Gastrocnemius medialis (tissue), 4 donors: ENCODE data around the gene USP6NL. TPM values are rescaled to one million over a fixed set of nuclear protein-coding genes. Genes with fewer than 3 reads are reported as not detected.

ENCODE experiments used
- ATAC-seq, 2 donors: fragments of 150-250 bp; one replicate each; pipeline ENCODE4 v1.9.1; 2016
- DNase-seq, 2 donors: peaks; one replicate each; pipeline ENCODE4 v3.0.0-alpha.2; 2019
- H3K27ac ChIP-seq, 4 donors: fragments of 200-600 bp; sonication (generic); 1 replicate in 1 of 4; 2 replicates in 3 of 4; pipeline ENCODE4 v1.5.1; 2016 to 2018; ENCODE audit warnings: mild to moderate bottlenecking in 2 of 4, moderate library complexity in 1 of 4
- H3K27me3 ChIP-seq, 3 donors: fragments of 200-600 bp; sonication (generic) in 2 of 3; 1 replicate in 1 of 3; 2 replicates in 2 of 3; pipeline versions ENCODE4 v1.5.1 to v1.6.0; 2016 to 2019; ENCODE audit warnings: mild to moderate bottlenecking in 1 of 3, moderate library complexity in 1 of 3
- H3K36me3 ChIP-seq, 2 donors: fragments of 200-600 bp; sonication (generic) in 1 of 2; one replicate each; pipeline ENCODE4 v1.5.1; 2017 to 2018
- H3K4me1 ChIP-seq, 2 donors: fragments of 200-600 bp; sonication (generic) in 1 of 2; one replicate each; pipeline ENCODE4 v1.5.1; 2016 to 2017; ENCODE audit warnings: mild to moderate bottlenecking in 2 of 2
- H3K4me3 ChIP-seq, 4 donors: fragments of 200-600 bp; sonication (generic) in 3 of 4; 1 replicate in 1 of 4; 2 replicates in 3 of 4; pipeline ENCODE4 v1.5.1; 2016 to 2019; ENCODE audit warnings: mild to moderate bottlenecking in 2 of 4
- H3K9me3 ChIP-seq, 3 donors: fragments of 200-600 bp; sonication (generic) in 2 of 3; 1 replicate in 1 of 3; 2 replicates in 2 of 3; pipeline ENCODE4 v1.5.1; 2016 to 2019
- CTCF ChIP-seq, 5 experiments: fragments of 450-650 bp in 3 of 5; fragments of 200-600 bp in 2 of 5; sonication (generic) in 2 of 5; IDR thresholded peaks in 4 of 5; conservative IDR thresholded peaks in 1 of 5; 1 replicate in 4 of 5; 2 replicates in 1 of 5; pipeline ENCODE4 v1.5.1; 2016 to 2019; ENCODE audit warnings: antibody characterized with exemption in 5 of 5, mild to moderate bottlenecking in 3 of 5, moderate library complexity in 3 of 5
- POLR2A ChIP-seq, 2 donors: fragments of 450-650 bp; IDR thresholded peaks; one replicate each; pipeline ENCODE4 v1.6.1; 2017; ENCODE audit warnings: antibody characterized with exemption in 2 of 2, mild to moderate bottlenecking in 2 of 2, moderate library complexity in 2 of 2
- in situ Hi-C, 4 donors: fragments of 200-750 bp; cut with MboI; loops; one replicate each; pipeline versions ENCODE4 v1.15.0 to v1.8.0; 2017; ENCODE audit warnings: low sequenced_read_pairs in 4 of 4
- intact Hi-C: fragments of 100-400 bp; cut with DNase I; formaldehyde crosslinking; loops from one replicate; pipeline ENCODE4 v1.15.1; 2023; ENCODE audit warnings: low total_unique reads
- total RNA-seq, 4 donors: library from RNA; depleted of rRNA; stranded (reverse); fragments of >200 nt; gene quantifications; one replicate each; pipeline versions ENCODE4 v1.1.0 to v1.2.3, GENCODE V29; 2016

The USP6NL gene
- total RNA-seq, 4 donors from 2014 or later, result 5.6 to 6.2 (median 5.9) TPM

GRCh38 chr10:11414314-11415038 is 197.0 kb downstream of the USP6NL start:
- in situ Hi-C loops, result no loop called here
- intact Hi-C loops, result no loop called here
- Histone ChIP-seq H3K4me3 (no peak overlapping the region), H3K4me1 (no peaks in the 10 kb centered on the region), H3K27me3 (peaks cover 0 to 2% (median 0%) of the 10 kb centered on the region in 3 donors), H3K36me3 (no peaks in the 10 kb centered on the region), H3K27ac (no peak overlapping the region), H3K9me3 (no peaks in the 10 kb centered on the region)
- ATAC-seq, result no peak
- no peak for TF ChIP-seq CTCF (IDR thresholded peaks at IDR 0.05 in 4 of 5, conservative IDR thresholded peaks at IDR 0.05 in 1 of 5)
- no peak for TF ChIP-seq POLR2A (IDR thresholded peaks at IDR 0.05)
- DNase-seq, result no peak

- Histone ChIP-seq H3K4me3 (no peak overlapping the region), H3K4me1 (no peaks in the 10 kb centered on the region), H3K36me3 (no peaks in the 10 kb centered on the region), H3K9me3 (no peaks in the 10 kb centered on the region), H3K27me3 (peaks cover 0 to 2% (median 0%) of the 10 kb centered on the region in 3 donors), H3K27ac (no peak overlapping the region)
- no peak for ATAC-seq
- in situ Hi-C loops, result no loop called here
- DNase-seq, result no peak
- intact Hi-C loops, result no loop called here
- TF ChIP-seq CTCF (IDR thresholded peaks at IDR 0.05 in 4 of 5, conservative IDR thresholded peaks at IDR 0.05 in 1 of 5) (no peak), POLR2A (IDR thresholded peaks at IDR 0.05) (no peak)
Observed at GRCh38 chr10:11411926-11412545, 199.4 kb downstream of the USP6NL start.

- ATAC-seq, result no peak
- no peaks in the 10 kb centered on the region for H3K36me3 ChIP-seq
- TF ChIP-seq CTCF (IDR thresholded peaks at IDR 0.05 in 4 of 5, conservative IDR thresholded peaks at IDR 0.05 in 1 of 5) (no peak), POLR2A (IDR thresholded peaks at IDR 0.05) (no peak)
- H3K9me3 ChIP-seq, result no peaks in the 10 kb centered on the region
- peaks cover 0 to 2% (median 0%) of the 10 kb centered on the region in 3 donors for H3K27me3 ChIP-seq
- in situ Hi-C loops, result no loop called here
- H3K27ac ChIP-seq, result no peak overlapping the region
- DNase-seq, result no peak
- intact Hi-C loops, result no loop called here
- no peak overlapping the region for H3K4me3 ChIP-seq
- H3K4me1 ChIP-seq, result no peaks in the 10 kb centered on the region
Observed at GRCh38 chr10:11409357-11409756, 202.1 kb downstream of the USP6NL start.

- H3K4me1 ChIP-seq, result no peaks in the 10 kb centered on the region
- DNase-seq (no peak), ATAC-seq (no peak)
- no peak overlapping the region for H3K4me3 ChIP-seq
- H3K9me3 ChIP-seq, result no peaks in the 10 kb centered on the region
- peaks cover 0 to 2% (median 0%) of the 10 kb centered on the region in 3 donors for H3K27me3 ChIP-seq
- H3K36me3 ChIP-seq, result no peaks in the 10 kb centered on the region
- no peak overlapping the region for H3K27ac ChIP-seq
- in situ Hi-C loops (no loop called here), intact Hi-C loops (no loop called here)
- no peak for TF ChIP-seq POLR2A (IDR thresholded peaks at IDR 0.05)
- no peak for TF ChIP-seq CTCF (IDR thresholded peaks at IDR 0.05 in 4 of 5, conservative IDR thresholded peaks at IDR 0.05 in 1 of 5)
Observed at GRCh38 chr10:11407939-11408338, 203.5 kb downstream of the USP6NL start.
